GM18868 (cell line): Measurements from ENCODE around the gene UBE2E1.

Experiments used
- ATAC-seq: cut with Tn5 transposase; IDR thresholded peaks from one replicate; pipeline ENCODE4 v1.9.1; 2021; ENCODE audit warnings: mild to moderate bottlenecking, moderate library complexity; ENCODE audit not compliant: unreplicated experiment

The UBE2E1 gene

GRCh38 chr3:23793528-23794134 lies 12.1 kb upstream of the UBE2E1 start:
- ATAC-seq: no peak

- ATAC-seq: no peak
Measured at GRCh38 chr3:23795096-23795495, 10.7 kb upstream of the UBE2E1 start.

DNA sequence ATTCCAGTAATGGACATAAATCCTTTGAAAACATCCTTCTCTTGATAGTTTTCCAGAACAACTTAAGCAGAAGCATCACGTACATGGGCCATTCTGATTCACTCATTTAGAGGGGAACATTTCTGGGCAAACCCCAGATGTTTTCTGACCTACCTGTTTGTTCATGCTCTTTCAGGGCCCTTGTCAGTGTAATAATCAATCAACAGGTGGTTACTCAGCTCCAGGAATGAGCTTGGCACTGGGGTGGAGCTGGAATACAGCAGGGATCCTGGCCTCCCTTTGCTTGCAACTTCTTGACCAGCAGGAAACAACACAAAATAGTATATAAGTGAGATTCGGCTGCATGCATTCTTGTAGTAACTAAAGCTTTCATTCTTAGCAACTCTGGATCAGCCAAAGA lies 9.2 kb upstream of the UBE2E1 start:
- ATAC-seq: no peak

DNA sequence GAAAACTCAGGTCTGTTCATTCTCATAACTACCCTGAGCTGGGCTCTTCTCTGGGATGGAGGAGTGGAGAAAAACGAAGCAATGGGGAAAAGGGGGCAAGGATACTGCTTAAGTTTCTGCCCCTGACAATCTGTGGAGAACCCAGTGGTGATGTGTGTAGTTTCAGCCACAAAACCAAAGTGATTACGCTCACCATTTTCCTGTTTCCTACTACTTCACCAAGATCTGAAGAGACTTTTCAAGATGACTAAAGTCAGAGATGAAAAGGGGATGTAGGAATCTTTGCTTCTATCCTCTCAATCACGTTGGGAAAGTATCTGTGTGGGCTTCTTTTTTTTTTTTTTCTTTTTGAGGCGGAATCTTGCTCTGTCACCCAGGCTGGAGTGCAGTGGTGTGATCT lies 8.3 kb upstream of the UBE2E1 start:
- ATAC-seq: peak; percentile 92

DNA sequence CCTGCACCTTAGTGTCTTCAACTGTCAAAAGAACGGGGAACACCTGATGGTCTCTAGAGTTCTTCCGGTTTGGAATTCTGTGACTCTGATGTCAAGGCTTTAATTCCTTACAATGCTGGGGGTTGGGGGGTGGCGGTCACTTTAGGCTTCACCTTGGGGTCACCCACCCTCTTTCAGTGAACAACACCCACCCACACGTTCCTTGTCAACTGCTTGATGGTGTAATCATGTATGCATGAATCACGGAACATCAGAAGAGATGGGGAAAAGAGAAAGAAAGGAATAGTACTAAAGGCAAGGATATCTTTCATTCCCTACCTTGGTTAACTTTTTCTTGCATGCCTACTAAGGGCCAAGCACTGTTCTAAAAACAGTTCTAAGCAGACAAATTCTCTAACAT lies 7.3 kb upstream of the UBE2E1 start:
- no peak for ATAC-seq

GRCh38 chr3:23798876-23799275 lies 6.9 kb upstream of the UBE2E1 start:
- ATAC-seq: no peak

DNA sequence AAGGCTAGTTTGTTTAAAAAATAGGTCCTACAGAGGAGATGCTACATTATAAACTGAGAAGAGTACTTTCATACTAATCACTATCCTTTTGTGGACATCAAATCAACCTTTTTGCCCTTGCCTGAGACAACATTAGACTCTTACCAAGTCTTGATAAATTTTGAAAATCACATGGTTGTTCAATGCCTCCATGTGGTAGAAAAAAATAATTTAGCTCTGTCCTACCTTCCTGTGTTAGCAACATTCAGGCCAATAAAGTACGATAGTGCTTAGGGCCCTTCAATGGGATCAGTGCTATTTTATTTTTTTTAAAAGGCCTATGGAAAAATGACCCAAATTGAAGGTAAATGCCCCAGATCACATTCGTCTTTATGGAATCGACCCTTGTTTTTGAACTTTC lies 5.0 kb upstream of the UBE2E1 start:
- ATAC-seq: no peak

DNA sequence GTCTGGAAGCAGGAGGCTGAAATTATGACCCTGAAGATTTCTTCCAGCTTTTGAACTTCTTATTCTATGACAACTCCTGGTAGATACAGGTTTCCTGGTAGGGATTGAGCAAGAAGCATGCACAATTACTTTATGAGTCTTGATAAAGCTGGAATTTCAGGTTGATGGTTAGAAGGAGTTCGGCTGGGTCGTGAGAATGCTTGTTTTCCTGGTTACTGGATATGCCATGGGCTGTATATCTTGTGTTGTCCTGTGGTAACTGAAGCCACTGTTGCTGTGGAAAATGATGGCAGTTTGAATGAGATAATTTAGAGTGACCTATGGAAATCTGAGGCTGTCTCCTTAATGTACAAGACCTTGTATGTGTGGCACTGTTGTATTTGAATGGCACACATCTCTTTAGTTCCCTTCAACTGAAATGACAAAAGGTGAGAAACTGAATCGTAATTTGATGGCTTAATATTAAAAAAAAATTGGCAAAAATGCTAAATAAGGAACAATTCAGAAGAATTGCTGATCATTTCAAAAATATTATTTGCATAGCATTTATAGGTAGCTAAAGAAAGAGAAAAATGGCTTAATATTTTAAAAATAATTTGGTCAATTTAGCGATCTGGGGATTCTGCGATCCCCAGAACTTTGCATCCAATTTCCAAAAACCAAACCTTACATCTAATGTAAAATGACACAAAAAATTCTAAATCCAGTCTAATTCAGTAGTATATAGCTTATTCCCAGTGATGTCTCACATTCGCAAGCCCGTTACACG lies 1.1 kb upstream of the UBE2E1 start:
- ATAC-seq: no peak

DNA sequence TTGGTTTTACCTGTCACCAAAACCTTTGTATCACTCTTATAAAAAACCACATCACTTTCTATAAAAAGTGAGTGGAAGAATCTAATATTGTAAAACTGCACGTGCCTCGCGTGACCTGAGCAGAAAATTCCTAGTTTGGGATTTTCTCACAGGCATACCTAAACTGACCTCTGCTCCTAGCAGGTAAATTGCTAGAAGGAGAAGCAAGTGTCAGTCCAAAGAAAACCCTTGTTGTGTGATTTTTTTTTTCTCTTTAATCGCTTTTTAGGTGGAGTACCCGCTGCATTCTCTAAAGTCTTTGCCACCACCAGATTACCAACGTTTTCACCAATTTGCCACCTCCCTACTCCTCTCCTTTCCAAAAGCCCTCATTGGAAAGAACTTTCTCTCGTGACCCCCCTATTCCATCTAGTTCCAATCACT lies 534 bp upstream of the UBE2E1 start:
- ATAC-seq: no peak

- ATAC-seq: no peak
Measured at GRCh38 chr3:23806534-23807423, 1.0 kb downstream of the UBE2E1 start.

- no peak for ATAC-seq
Measured at GRCh38 chr3:23807424-23808015, 1.8 kb downstream of the UBE2E1 start.

DNA sequence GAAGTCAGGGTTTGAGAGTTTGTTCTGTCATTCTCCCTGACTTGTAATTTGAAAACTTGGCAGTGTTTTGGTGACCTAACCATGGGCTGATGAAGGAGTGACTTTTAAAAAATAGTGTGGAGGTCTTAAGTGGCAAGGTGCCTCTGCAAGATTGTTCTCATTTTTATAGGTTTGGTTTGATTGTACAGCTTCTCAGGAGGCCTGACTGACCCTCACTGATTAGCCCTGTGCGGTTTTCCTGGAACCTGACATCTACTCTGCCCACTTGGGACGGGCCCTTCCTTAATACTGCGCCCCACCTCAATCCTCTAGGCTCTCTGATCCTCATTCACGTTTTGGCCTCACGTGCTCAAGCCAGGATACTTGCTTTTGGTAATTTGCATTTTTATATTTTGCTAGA lies 2.8 kb downstream of the UBE2E1 start:
- ATAC-seq: no peak

- ATAC-seq: peak; percentile 25
Measured at GRCh38 chr3:23809294-23809693, 3.5 kb downstream of the UBE2E1 start.

DNA sequence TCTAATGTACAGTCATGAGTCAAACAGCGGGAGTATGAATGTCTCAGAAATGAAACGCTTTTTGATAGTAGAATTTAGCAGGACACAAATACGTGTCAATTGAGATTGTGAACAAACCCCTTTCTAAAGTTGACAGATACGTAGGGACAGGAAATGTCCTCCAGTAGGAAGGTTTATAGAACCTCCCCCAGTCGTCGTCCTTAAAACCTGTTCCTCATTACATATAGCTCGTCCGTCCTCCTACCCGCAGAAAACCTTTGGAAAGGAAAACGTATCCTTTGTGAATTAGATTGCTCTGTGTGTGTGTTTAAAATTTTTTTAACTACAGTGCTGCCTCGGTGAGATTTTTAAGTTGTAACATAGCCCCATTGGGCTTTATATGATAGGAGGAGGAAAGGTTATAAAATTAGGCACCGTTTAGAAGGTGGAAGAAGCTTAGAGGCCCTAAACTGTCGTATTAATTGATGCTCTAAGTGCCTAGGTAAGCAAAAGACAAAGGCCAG lies 4.1 kb downstream of the UBE2E1 start:
- ATAC-seq: no peak

- peak; percentile 23 for ATAC-seq
Measured at GRCh38 chr3:23810343-23811184, 4.8 kb downstream of the UBE2E1 start.

- ATAC-seq: no peak
Measured at GRCh38 chr3:23811185-23811527, 5.4 kb downstream of the UBE2E1 start.

DNA sequence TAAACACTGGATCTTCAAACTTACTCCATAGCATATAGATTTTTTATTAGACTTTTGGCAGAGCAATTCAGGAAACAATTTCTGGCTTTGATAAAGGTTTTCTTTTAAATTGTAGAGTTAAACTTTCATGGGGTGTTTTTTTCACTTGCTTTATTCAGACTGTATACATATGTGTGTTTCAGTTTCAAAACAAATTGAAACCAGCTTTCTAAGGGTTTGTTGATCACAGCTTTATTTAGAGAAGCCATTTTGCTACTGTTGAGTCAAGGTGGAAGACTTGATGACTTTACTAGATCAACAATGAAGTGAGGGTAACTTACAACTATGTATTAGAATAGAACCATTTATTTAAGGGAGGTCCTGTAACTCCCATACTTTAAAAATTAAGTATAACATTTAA lies 6.2 kb downstream of the UBE2E1 start:
- peak; percentile 60 for ATAC-seq

DNA sequence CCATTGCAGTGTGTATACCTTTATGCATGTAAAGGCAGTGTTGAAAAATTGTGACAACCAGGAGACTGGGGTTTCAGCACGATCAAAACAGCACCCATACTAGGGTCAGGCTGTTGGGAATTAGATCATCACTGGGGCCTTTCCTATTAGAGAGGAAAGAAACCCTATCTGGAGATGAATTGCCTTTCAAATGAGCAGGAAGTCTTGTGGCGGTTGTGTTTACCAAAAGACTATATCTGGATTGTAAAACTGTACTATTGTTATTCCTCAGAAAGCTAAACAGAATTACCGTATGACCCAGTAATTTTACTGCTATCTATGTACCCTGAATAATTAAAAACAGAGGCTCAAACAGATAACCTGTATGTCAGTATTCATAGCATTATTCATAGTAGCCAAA lies 10.1 kb downstream of the UBE2E1 start:
- no peak for ATAC-seq

GRCh38 chr3:23816721-23817120 lies 11.0 kb downstream of the UBE2E1 start:
- no peak for ATAC-seq

DNA sequence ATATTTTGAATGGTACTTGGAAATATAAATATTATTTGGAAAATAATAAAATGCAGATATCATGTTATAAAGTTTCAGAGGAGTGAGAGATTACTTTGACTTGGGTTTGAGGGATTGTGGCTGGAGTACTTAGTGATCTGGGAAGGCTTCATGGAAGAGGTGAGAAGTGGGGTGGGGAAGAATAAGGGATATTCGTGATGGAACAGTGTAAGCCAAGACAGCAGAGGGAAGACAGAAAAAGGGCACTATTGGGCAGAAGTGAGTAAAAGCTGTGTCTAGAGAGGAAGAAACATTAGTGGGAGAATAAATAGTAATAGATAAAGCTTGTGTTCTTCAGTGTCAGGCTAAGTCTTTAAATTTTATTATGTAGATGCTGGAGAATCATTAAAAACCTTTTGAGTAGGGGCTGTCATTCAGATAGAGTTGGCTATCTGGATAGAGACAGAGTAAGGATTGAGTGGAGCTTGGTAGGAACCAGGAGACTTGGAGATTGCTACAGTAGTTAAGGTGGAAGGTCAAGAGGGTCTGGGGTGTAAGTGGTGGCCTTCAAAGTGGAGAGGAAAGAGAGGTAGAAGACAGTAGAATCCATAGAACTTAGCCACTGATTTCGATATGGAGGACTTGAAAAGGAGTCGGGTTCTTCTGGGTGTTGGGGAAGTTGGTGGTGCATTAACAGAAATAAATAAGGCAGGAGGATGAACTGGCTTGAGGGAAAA lies 11.9 kb downstream of the UBE2E1 start:
- no peak for ATAC-seq
